Ishikawa (cell line): ENCODE results near the gene LIG1.

Experiments used
- CEBPB ChIP-seq: IDR thresholded peaks from 2 replicates; pipeline ENCODE4 v1.6.1; 2012
- CREB1 ChIP-seq: IDR thresholded peaks from 2 replicates; pipeline ENCODE4 v1.6.1; 2012; ENCODE audit warnings: low read depth
- EP300 ChIP-seq: IDR thresholded peaks from 2 replicates; pipeline ENCODE4 v1.6.1; 2012; ENCODE audit warnings: borderline replicate concordance
- FOXM1 ChIP-seq: IDR thresholded peaks from 2 replicates; pipeline ENCODE4 v1.6.1; 2012; ENCODE audit warnings: low read depth, borderline replicate concordance
- NFIC ChIP-seq: IDR thresholded peaks from 2 replicates; pipeline ENCODE4 v1.6.1; 2012
- RAD21 ChIP-seq: IDR thresholded peaks from 2 replicates; pipeline ENCODE4 v1.6.1; 2012; ENCODE audit warnings: low read depth
- TAF1 ChIP-seq: IDR thresholded peaks from 2 replicates; pipeline ENCODE4 v1.6.1; 2012; ENCODE audit warnings: low read depth, mild to moderate bottlenecking
- TCF12 ChIP-seq: IDR thresholded peaks from 2 replicates; pipeline ENCODE4 v1.6.1; 2012; ENCODE audit warnings: low read depth
- TEAD4 ChIP-seq: IDR thresholded peaks from 2 replicates; pipeline ENCODE4 v1.6.1; 2012
- YY1 ChIP-seq: IDR thresholded peaks from 2 replicates; pipeline ENCODE4 v1.6.1; 2012; ENCODE audit warnings: low read depth
- ZBTB7A ChIP-seq: IDR thresholded peaks from 2 replicates; pipeline ENCODE4 v1.6.1; 2012; ENCODE audit warnings: low read depth
- TF ChIP-seq, protein P1 (sequence below): IDR thresholded peaks from 2 replicates; pipeline ENCODE4 v1.6.1; 2012; ENCODE audit warnings: low read depth, mild to moderate bottlenecking
- TF ChIP-seq, protein P2 (sequence below): IDR thresholded peaks from 2 replicates; pipeline ENCODE4 v1.6.1; 2012
- TF ChIP-seq, protein P3 (sequence below): IDR thresholded peaks from 2 replicates; pipeline ENCODE4 v1.6.1; 2012

DNA sequence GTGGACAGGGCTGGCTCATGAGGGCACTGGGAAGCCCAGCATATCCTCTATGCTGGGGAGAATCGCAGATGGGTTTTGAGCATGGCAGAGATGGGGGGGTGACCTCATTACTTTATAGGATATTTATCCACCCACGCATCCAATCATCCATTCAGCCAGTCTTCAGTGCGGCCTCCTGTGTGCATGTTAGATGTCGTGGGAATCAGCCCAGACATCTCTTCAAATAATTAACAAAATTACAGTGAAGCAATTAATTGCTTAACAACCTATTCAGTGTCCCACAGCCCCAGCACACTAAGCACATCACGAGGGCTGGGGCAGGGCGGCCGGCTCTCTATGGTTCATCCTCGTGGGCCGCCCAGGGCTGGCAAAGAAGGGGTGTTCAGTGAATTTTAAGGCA lies 21.6 kb downstream of the LIG1 start:
- no peak for TF ChIP-seq EP300
- TF ChIP-seq CEBPB = no peak
- no peak for TF ChIP-seq RAD21
- TF ChIP-seq, protein P1, sequence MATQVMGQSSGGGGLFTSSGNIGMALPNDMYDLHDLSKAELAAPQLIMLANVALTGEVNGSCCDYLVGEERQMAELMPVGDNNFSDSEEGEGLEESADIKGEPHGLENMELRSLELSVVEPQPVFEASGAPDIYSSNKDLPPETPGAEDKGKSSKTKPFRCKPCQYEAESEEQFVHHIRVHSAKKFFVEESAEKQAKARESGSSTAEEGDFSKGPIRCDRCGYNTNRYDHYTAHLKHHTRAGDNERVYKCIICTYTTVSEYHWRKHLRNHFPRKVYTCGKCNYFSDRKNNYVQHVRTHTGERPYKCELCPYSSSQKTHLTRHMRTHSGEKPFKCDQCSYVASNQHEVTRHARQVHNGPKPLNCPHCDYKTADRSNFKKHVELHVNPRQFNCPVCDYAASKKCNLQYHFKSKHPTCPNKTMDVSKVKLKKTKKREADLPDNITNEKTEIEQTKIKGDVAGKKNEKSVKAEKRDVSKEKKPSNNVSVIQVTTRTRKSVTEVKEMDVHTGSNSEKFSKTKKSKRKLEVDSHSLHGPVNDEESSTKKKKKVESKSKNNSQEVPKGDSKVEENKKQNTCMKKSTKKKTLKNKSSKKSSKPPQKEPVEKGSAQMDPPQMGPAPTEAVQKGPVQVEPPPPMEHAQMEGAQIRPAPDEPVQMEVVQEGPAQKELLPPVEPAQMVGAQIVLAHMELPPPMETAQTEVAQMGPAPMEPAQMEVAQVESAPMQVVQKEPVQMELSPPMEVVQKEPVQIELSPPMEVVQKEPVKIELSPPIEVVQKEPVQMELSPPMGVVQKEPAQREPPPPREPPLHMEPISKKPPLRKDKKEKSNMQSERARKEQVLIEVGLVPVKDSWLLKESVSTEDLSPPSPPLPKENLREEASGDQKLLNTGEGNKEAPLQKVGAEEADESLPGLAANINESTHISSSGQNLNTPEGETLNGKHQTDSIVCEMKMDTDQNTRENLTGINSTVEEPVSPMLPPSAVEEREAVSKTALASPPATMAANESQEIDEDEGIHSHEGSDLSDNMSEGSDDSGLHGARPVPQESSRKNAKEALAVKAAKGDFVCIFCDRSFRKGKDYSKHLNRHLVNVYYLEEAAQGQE = no peak
- no peak for TF ChIP-seq CREB1
- TF ChIP-seq YY1 = no peak
- TF ChIP-seq, protein P2, sequence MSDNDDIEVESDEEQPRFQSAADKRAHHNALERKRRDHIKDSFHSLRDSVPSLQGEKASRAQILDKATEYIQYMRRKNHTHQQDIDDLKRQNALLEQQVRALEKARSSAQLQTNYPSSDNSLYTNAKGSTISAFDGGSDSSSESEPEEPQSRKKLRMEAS = no peak
- TF ChIP-seq NFIC = no peak
- no peak for TF ChIP-seq TEAD4
- no peak for TF ChIP-seq TCF12
- TF ChIP-seq FOXM1 = no peak
- TF ChIP-seq TAF1 = no peak
- TF ChIP-seq, protein P3, sequence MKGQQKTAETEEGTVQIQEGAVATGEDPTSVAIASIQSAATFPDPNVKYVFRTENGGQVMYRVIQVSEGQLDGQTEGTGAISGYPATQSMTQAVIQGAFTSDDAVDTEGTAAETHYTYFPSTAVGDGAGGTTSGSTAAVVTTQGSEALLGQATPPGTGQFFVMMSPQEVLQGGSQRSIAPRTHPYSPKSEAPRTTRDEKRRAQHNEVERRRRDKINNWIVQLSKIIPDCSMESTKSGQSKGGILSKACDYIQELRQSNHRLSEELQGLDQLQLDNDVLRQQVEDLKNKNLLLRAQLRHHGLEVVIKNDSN = no peak
- TF ChIP-seq ZBTB7A = no peak
